OCI-LY3 (cell line): ENCODE data around the gene ALOX15.

ENCODE experiments used
- H2AFZ ChIP-seq: fragments of 200-600, 300-600 bp; shearing (Covaris generic); 2 replicates; pipeline ENCODE4 v1.6.0; 2014; ENCODE audit warnings: antibody characterized with exemption, low read depth, low read length
- H3K27ac ChIP-seq: fragments of 200-600, 300-600 bp; sonication (generic); 2 replicates; pipeline ENCODE4 v1.5.1; 2014; ENCODE audit warnings: mild to moderate bottlenecking, low read length, moderate library complexity, mixed read lengths
- H3K27me3 ChIP-seq: fragments of 200-600, 300-600 bp; sonication (generic); 2 replicates; pipeline ENCODE4 v1.6.1; 2014; ENCODE audit warnings: low read depth, low read length, mixed read lengths
- H3K36me3 ChIP-seq: fragments of 200-600, 300-600 bp; sonication (generic); replicated peaks from 2 replicates; pipeline ENCODE3; 2014; ENCODE audit warnings: low read depth, low read length, mixed read lengths
- H3K4me1 ChIP-seq: fragments of 300-600, 200-600 bp; sonication (generic); 2 replicates; pipeline ENCODE4 v1.6.1; 2014; ENCODE audit warnings: low read length, mixed read lengths
- H3K4me2 ChIP-seq: fragments of 200-600, 300-600 bp; sonication (generic); 2 replicates; pipeline ENCODE4 v1.6.1; 2014; ENCODE audit warnings: low read length, mixed read lengths
- H3K4me3 ChIP-seq: fragments of 300-600, 200-600 bp; sonication (generic); 2 replicates; pipeline ENCODE4 v1.5.1; 2014; ENCODE audit warnings: antibody characterized with exemption, mild to moderate bottlenecking, low read length, moderate library complexity
- H3K79me2 ChIP-seq: fragments of 300-600, 200-600 bp; shearing (Covaris generic); 2 replicates; pipeline ENCODE4 v1.6.1; 2014; ENCODE audit warnings: mild to moderate bottlenecking, low read length, mixed read lengths
- H3K9ac ChIP-seq: fragments of 300-600, 200-600 bp; shearing (Covaris generic); 2 replicates; pipeline ENCODE4 v1.6.0; 2014; ENCODE audit warnings: mild to moderate bottlenecking, low read length, moderate library complexity
- H3K9me3 ChIP-seq: fragments of 200-600, 300-600 bp; shearing (Covaris generic); 2 replicates; pipeline ENCODE4 v1.6.1; 2014; ENCODE audit warnings: low read length, mixed read lengths; ENCODE audit not compliant: insufficient read depth
- H4K20me1 ChIP-seq: fragments of 200-600, 300-600 bp; sonication (generic); 2 replicates; pipeline ENCODE4 v1.6.1; 2016; ENCODE audit warnings: low read length, mixed read lengths; ENCODE audit not compliant: insufficient read depth
- EZH2phosphoT487 ChIP-seq: fragments of 200-600 bp; shearing (Covaris generic); IDR thresholded peaks from 2 replicates; pipeline ENCODE4 v1.6.1; 2018; ENCODE audit warnings: antibody characterized with exemption, mixed run types, low read depth
- TF ChIP-seq, protein P1 (sequence below): fragments of 200-600, 300-600 bp; sonication (generic); IDR thresholded peaks from 2 replicates; pipeline ENCODE4 v1.5.1; 2014; ENCODE audit warnings: antibody characterized with exemption, low read length, low read depth

Gene ALOX15

GRCh38 chr17:4585638-4585994, 55.9 kb downstream of the ALOX15 start:
- no peak overlapping the region for H3K4me3 ChIP-seq
- TF ChIP-seq, protein P1, sequence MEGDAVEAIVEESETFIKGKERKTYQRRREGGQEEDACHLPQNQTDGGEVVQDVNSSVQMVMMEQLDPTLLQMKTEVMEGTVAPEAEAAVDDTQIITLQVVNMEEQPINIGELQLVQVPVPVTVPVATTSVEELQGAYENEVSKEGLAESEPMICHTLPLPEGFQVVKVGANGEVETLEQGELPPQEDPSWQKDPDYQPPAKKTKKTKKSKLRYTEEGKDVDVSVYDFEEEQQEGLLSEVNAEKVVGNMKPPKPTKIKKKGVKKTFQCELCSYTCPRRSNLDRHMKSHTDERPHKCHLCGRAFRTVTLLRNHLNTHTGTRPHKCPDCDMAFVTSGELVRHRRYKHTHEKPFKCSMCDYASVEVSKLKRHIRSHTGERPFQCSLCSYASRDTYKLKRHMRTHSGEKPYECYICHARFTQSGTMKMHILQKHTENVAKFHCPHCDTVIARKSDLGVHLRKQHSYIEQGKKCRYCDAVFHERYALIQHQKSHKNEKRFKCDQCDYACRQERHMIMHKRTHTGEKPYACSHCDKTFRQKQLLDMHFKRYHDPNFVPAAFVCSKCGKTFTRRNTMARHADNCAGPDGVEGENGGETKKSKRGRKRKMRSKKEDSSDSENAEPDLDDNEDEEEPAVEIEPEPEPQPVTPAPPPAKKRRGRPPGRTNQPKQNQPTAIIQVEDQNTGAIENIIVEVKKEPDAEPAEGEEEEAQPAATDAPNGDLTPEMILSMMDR = no peak
- no peak for TF ChIP-seq EZH2phosphoT487
- no peaks in the 10 kb centered on the region for H3K27me3 ChIP-seq
- H3K4me1 ChIP-seq = no peaks in the 10 kb centered on the region
- no peaks in the 10 kb centered on the region for H3K36me3 ChIP-seq
- H3K27ac ChIP-seq = no peak overlapping the region
- H2AFZ ChIP-seq = no peak overlapping the region
- H3K4me2 ChIP-seq = no peak overlapping the region
- no peaks in the 10 kb centered on the region for H3K79me2 ChIP-seq
- H4K20me1 ChIP-seq = no peaks in the 10 kb centered on the region
- H3K9ac ChIP-seq = no peak overlapping the region
- no peaks in the 10 kb centered on the region for H3K9me3 ChIP-seq

GRCh38 chr17:4584917-4585637, 56.4 kb downstream of the ALOX15 start:
- no peaks in the 10 kb centered on the region for H3K36me3 ChIP-seq
- H3K4me3 ChIP-seq = no peak overlapping the region
- H3K4me1 ChIP-seq = no peaks in the 10 kb centered on the region
- H3K9ac ChIP-seq = no peak overlapping the region
- H3K4me2 ChIP-seq = no peak overlapping the region
- no peak overlapping the region for H2AFZ ChIP-seq
- TF ChIP-seq EZH2phosphoT487 = no peak
- TF ChIP-seq, protein P1 = no peak
- H3K9me3 ChIP-seq = no peaks in the 10 kb centered on the region
- H3K79me2 ChIP-seq = no peaks in the 10 kb centered on the region
- H3K27me3 ChIP-seq = no peaks in the 10 kb centered on the region
- H4K20me1 ChIP-seq = no peaks in the 10 kb centered on the region
- no peak overlapping the region for H3K27ac ChIP-seq

GRCh38 chr17:4584101-4584916, 57.2 kb downstream of the ALOX15 start, which contains the start of gene SMTNL2:
Gene SMTNL2, plus strand, starts transcription at chr17:4584529. Its CDS starts 77 bp downstream, at chr17:4584606.
- H3K4me3 ChIP-seq = no peak within 1 kb of the TSS
- no peak within 1 kb of the TSS for H3K9ac ChIP-seq
- H3K27me3 ChIP-seq = no peaks in the 10 kb centered on the region
- H3K4me1 ChIP-seq = no peaks in the 10 kb centered on the region
- no peak within 1 kb of the TSS for H3K4me2 ChIP-seq
- no peak within 1 kb of the TSS for H2AFZ ChIP-seq
- no peaks in the 10 kb centered on the region for H3K79me2 ChIP-seq
- H4K20me1 ChIP-seq = no peaks in the 10 kb centered on the region
- no peak within 1 kb of the TSS for H3K27ac ChIP-seq
- H3K9me3 ChIP-seq = no peaks in the 10 kb centered on the region
- TF ChIP-seq, protein P1 = no peak
- TF ChIP-seq EZH2phosphoT487 = no peak
- H3K36me3 ChIP-seq = no peaks in the 10 kb centered on the region

- H3K27me3 ChIP-seq = no peaks in the 10 kb centered on the region
- no peak overlapping the region for H2AFZ ChIP-seq
- H3K4me1 ChIP-seq = no peaks in the 10 kb centered on the region
- H4K20me1 ChIP-seq = no peaks in the 10 kb centered on the region
- H3K9ac ChIP-seq = no peak overlapping the region
- no peaks in the 10 kb centered on the region for H3K9me3 ChIP-seq
- H3K79me2 ChIP-seq = no peaks in the 10 kb centered on the region
- TF ChIP-seq EZH2phosphoT487 = no peak
- TF ChIP-seq, protein P1 = no peak
- no peak overlapping the region for H3K27ac ChIP-seq
- H3K4me2 ChIP-seq = no peak overlapping the region
- H3K36me3 ChIP-seq = no peaks in the 10 kb centered on the region
- no peak overlapping the region for H3K4me3 ChIP-seq
Observed at GRCh38 chr17:4583782-4584100, 57.7 kb downstream of the ALOX15 start.
